Measurements from ENCODE around the gene FGD2.

- no peak for TF ChIP-seq GATA3 (IDR thresholded peaks at IDR 0.05; ENCODE audit: low read depth, low read length)
- no peak for TF ChIP-seq GATA2 (IDR thresholded peaks at IDR 0.05; ENCODE audit: low read depth, low read length)
Observed at GRCh38 chr6:36985808-36986703, 19.4 kb upstream of the FGD2 start, which contains the start of gene MTCH1.
